Renal pelvis (tissue), 4 donors: ENCODE data around the gene ZBTB40. TPM values are rescaled to one million over a fixed set of nuclear protein-coding genes. Genes with fewer than 3 reads are reported as not detected.

Source experiments
- DNase-seq: peaks from one replicate; pipeline ENCODE4 v3.0.0-alpha.2; 2013
- polyA plus RNA-seq, 3 donors: library from polyadenylated mRNA; unstranded; fragments of 120-200 nt; gene quantifications; one replicate each; pipeline ENCODE4 v1.2.1, GENCODE V29; 2013; ENCODE audit not compliant: insufficient read length in 3 of 3

ZBTB40 gene
- polyA plus RNA-seq, 3 donors, result 19.0 to 23.6 (median 23.3) TPM

DNA sequence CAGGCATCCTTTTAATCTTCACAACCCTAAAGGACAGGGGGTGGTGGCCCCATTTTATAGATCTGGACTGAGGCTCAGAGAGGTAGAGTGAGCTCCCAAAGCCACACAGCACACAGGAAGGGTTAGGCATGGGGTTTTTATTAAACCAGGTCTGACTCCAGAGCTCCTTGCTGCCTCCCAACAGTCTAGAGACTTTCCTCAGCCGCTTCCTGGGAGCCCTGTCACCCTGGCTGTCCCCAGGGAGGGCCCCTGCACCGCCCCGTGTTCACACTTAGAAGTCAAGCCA lies 103.7 kb downstream of the ZBTB40 start:
- no peak for DNase-seq

DNA sequence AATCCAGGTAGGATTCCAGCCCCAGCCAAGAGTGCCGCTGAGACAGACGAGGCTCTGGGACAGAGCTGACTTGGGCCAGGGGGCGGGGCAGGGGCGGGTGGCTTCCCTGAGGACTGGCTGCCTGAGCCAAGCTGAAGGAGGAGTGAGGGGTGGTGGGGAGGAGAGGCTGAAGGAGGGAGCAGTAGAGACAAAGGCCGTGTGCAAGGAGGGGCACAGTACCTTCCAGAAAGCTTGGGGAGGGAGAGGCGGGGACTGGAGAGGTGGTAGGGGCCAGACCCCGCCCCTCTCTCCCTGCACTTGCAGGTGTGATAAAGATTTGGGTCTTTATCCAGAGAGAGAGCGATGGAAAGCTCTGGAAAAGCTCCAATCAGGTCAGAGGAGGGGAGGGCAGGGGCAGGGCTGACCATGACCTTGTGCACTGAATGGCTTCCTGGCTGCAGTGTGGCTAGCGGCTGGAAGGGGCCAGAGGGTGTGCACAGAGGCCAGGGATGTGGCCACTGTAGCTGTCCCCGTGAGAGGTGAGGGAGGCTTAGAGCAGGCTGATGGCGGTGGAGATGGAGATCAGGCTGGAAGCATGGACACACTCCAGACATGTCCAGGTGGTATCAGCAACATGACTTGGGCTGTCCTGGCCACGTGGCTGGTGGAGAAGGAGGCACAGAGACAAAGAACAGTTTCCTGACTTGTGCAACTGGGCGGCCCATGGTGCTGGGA lies 104.9 kb downstream of the ZBTB40 start:
- no peak for DNase-seq

- peak; percentile 31 for DNase-seq
Measured at GRCh38 chr1:22557341-22557950, 105.8 kb downstream of the ZBTB40 start.

- no peak for DNase-seq
Measured at GRCh38 chr1:22562584-22563583, 111.2 kb downstream of the ZBTB40 start, which contains the start of gene EPHA8. TSS of gene EPHA8 (plus strand) at chr1:22563489. CDS start at chr1:22563636, 147 bp downstream.

- no peak for DNase-seq
Measured at GRCh38 chr1:22563671-22564602, 112.3 kb downstream of the ZBTB40 start.

DNA sequence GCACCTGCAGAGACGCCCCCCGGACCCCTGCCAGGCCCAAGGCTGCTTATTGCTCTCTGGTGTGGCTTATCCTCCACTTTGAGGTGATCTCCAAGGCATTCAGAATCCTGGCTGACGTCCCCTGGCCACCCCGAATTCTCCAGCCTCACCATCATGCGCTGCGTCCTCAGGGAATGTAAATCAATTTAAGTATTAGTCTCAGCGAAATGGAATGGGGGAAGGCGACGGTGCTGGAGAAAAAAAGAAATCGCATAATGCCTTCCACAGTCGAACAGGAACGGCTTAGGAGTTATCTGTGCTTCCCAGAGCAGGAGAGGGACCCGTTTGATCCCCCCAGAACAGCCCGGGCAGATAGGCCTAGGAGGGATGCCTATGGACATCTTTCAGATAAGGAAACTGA lies 114.5 kb downstream of the ZBTB40 start:
- DNase-seq, result no peak

DNA sequence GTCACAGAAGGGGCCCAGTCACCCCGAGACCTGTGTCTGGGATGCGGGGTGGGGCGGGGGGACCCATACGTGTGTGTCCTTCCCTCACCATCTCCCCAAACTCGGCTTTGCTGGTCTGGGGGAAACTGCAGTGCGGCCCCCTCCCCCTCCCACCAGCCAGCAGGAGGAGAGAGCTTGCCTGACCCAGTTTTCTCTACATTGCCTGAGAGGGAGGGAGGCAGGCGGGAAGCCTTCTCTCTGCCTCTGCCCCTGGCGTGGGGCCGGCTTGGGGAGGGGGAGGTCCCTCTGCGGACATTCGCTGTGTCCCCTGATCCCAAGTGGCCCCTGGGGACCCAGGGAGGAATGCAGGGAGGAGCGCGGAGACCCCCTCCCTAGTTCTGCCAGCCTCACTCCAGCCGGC lies 115.5 kb downstream of the ZBTB40 start:
- no peak for DNase-seq

DNA sequence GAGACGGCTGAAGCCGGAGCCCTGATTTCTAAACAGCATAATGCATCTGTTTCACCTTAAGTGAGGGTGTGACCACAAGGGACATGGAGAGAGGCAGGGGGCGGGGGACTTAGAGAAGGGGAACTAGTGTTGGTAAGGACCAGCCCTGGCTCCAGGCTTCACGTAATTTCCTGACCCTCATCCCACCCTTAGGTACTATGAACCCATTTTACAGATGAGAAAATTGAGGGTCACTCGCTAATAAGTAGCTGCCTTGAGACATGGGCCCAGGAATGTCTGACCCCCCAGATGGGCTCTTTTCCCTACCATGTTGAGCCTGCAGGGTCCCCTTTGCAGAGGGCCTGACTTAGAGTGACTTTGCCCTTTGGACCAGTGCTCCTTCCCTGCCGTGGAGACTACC lies 116.3 kb downstream of the ZBTB40 start:
- DNase-seq, result no peak

DNA sequence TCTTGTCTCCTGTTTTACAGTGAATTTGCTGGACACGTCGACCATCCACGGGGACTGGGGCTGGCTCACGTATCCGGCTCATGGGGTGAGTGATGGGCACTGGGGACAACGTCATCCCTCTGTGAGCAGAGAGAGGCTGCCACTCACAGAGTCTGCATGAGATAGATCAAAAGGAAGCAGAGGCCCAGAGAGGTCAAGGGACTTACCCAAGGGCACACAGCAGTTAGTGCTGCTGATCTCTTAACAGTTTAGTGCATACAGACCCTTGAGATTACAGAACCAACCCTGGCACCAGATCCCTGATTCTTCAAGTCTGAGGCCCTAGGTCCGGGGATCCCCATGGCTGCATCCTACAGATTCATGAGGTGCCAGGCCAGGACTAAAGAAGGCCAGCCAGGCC lies 117.6 kb downstream of the ZBTB40 start:
- no peak for DNase-seq

- no peak for DNase-seq
Measured at GRCh38 chr1:22570140-22570909, 118.7 kb downstream of the ZBTB40 start.

GRCh38 chr1:22572818-22573217 lies 121.2 kb downstream of the ZBTB40 start:
- DNase-seq, result no peak

DNA sequence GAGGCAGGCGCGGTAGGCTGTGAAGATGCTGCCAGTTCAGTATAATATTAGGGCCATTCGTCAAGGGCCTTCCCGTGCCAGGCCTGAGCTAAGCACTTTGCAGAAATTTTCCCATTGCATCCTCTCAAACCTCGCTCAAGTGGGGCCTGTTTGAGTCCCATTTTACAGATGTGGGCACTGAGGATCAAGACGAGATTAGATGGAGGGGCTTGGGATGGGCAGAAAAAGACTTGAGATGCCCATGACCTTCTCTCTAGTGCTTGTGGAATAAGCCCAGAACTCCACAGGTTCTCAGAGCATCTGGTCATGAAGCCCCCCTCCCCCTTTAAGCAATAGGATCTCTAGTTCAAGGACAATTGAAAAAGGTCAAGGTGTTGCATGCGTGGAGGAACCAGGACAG lies 121.6 kb downstream of the ZBTB40 start:
- no peak for DNase-seq

DNA sequence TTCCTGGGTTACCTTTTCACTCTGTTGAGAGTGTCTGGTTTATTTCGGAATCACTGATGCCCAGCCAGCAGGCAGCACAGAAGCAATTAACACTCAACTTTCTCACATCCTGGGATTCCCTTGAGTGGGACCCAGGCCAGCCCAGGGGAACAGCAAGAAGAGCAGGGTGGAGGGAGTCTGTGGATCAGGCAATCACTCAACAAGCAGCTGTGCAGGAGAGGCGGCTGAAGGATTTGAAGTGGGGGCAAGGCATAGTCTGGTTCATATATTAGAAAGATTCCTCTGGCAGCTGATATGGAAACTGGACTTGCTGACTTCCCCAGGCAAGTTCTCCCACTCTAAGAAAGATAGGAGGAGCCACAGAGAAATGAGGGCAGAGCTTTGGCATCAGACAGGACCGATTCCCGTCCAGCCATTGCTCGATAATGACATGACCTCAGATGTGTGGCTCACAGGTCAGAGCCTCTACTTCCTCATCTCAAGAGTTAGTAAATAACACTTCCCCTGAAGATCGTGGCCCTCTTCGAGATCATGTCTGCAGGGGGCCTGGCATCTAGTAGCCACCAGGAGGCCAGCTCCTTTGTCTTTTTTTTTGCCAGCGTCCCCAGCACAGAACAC lies 124.0 kb downstream of the ZBTB40 start:
- DNase-seq, result no peak

GRCh38 chr1:22576150-22576544 lies 124.5 kb downstream of the ZBTB40 start:
- DNase-seq, result no peak

DNA sequence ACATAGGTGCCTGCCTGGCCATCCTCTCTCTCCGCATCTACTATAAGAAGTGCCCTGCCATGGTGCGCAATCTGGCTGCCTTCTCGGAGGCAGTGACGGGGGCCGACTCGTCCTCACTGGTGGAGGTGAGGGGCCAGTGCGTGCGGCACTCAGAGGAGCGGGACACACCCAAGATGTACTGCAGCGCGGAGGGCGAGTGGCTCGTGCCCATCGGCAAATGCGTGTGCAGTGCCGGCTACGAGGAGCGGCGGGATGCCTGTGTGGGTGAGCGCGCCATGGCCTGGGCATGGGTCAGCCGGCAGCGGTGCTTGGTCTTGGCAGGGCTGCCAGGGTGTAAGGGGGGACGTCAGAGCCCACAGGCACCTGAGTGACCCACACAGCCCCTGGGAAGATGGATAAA lies 125.0 kb downstream of the ZBTB40 start:
- DNase-seq, result no peak

- DNase-seq, result no peak
Measured at GRCh38 chr1:22578732-22579361, 127.2 kb downstream of the ZBTB40 start.

- no peak for DNase-seq
Measured at GRCh38 chr1:22579541-22580155, 128.0 kb downstream of the ZBTB40 start.
